ENCODE data around the gene GTSE1.
A peak's percentile ranks its signal among the peaks of the same experiment; 100 is the strongest.
"Not testable (repeated sequence)": the region's sequence is repeated elsewhere in the genome, so short reads cannot be mapped to it uniquely, and the experiment has no call there.

The GTSE1 gene

DNA sequence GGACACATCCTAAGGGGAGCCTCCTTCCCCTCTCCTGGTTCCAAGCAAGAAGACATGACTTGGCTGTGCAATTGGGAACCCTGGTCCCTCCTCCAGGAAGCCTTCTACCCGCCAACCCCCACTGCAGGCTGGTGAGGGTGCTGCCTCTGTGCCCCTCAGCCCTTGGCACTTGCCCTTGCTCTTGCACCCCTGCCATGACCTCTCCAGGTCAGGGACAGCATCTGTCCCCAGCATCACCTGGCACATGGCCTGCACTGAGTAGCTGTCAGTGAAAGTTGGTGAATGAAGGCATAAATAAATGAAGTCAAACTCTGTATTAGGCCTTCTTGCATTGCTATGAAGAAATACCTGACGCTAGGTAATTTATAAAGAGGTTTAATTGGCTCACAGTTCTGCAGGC lies 1.9 kb upstream of the GTSE1 start:
- peak overlapping the region; percentile 94 for H3K27ac Mint-ChIP-seq
- H3K36me3 Mint-ChIP-seq (ENCODE audit: low read depth), result peaks cover 37% of the 10 kb centered on the region
- DNase-seq (ENCODE audit: low spot score), result no peak
- H3K4me3 Mint-ChIP-seq, result peak overlapping the region; percentile 94
- H3K9me3 Mint-ChIP-seq, result peaks cover 5% of the 10 kb centered on the region
- H3K27me3 Mint-ChIP-seq (ENCODE audit: low read depth), result no peaks in the 10 kb centered on the region
- H3K4me1 Mint-ChIP-seq (ENCODE audit: low read depth), result peaks cover 30% of the 10 kb centered on the region

DNA sequence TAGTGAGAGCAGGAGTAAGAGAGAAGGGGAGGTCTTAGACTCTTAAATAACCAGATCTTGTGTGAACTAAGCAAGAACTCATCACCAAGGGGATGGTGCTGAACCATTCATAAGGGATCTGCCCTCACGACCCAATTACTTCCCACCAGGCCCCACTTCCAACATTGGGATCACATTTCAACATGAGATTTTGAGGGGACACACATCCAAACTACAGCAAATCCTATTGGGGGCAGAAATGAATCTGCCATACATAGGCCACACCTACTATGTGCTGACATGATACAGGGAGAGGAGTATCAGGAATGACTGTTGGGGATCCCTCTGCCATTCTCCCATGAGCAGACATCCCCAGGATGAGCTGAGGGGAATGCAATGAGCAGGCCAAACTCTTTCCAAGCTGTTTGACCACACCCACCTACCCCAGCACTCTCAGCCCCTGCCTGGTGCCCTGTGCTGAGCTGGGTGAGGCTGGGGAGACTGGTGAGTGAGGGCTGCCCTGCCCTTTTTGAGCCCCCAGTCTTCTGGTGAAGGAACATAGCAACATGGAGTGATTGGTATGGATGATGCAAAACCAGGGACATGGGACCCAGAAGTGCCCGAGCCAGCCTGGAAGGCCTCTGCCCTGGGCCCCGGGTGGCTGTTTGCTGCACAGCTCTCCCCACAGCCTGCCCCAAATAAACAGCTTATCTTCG lies 1.2 kb upstream of the GTSE1 start:
- Mint-ChIP-seq H3K27me3 (ENCODE audit: low read depth) (no peaks in the 10 kb centered on the region), H3K9me3 (peaks cover 5% of the 10 kb centered on the region), H3K4me3 (peak overlapping the region; percentile 94), H3K36me3 (ENCODE audit: low read depth) (peaks cover 39% of the 10 kb centered on the region), H3K4me1 (ENCODE audit: low read depth) (peaks cover 31% of the 10 kb centered on the region), H3K27ac (peak overlapping the region; percentile 94)
- no peak for DNase-seq (ENCODE audit: low spot score)

DNA sequence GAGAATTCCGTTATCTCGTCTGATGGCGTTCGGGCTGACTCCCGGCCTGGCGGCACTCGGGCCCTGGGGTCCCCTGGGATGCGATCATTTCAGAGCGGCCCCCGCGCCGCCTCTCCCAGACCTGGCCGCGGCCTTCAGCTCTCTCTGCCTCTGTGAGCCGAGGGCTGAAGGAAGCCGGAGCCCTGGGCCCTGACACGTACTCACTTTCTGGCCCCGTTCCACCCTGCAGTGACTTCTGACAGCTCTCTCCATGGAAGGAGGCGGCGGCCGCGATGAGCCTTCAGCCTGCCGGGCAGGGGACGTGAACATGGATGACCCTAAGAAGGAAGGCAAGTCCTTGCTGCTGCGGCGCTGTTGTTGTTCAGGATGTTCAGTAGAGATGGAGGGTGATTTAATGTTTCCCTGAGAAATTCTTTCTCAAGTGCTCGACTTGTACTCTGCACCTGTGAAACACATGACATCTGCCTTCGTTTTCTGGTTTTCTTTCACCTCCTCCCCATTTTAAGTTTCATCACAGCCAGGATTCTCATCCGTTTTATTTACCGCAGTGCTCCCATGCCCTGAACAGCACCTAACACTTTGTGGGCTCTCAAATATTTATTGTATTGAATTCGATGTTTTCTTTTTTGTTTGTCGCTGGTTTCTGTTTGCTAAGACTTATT lies 612 bp downstream of the GTSE1 start:
- Mint-ChIP-seq H3K27ac (peak overlapping the region; percentile 72), H3K36me3 (ENCODE audit: low read depth) (peaks cover 44% of the 10 kb centered on the region), H3K4me1 (ENCODE audit: low read depth) (peaks cover 38% of the 10 kb centered on the region), H3K4me3 (peak overlapping the region; percentile 88), H3K9me3 (peaks cover 3% of the 10 kb centered on the region), H3K27me3 (ENCODE audit: low read depth) (no peaks in the 10 kb centered on the region)
- peak; percentile 17 for DNase-seq (ENCODE audit: low spot score)

DNA sequence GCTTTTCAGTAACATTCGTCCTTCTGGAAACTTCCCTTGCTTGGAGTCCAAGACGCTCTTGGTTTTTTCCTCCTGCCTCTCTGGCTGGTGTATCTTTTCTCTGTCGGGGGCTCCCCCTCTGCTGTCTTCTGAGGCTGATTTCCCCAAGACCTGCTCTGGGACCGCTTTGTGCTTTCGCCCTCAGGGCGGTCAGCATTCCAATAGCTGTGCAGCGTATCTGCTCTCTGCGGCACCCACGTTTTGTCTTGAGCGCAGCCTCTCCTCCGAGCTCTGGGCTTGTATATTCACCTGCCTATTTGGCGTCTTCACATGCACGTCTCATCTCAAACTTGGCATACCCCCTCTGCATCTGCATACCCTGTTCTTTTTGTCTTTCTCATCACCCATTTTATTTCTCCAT lies 2.4 kb downstream of the GTSE1 start:
- Mint-ChIP-seq H3K4me1 (ENCODE audit: low read depth) (peaks cover 47% of the 10 kb centered on the region), H3K4me3 (peak overlapping the region; percentile 88)

DNA sequence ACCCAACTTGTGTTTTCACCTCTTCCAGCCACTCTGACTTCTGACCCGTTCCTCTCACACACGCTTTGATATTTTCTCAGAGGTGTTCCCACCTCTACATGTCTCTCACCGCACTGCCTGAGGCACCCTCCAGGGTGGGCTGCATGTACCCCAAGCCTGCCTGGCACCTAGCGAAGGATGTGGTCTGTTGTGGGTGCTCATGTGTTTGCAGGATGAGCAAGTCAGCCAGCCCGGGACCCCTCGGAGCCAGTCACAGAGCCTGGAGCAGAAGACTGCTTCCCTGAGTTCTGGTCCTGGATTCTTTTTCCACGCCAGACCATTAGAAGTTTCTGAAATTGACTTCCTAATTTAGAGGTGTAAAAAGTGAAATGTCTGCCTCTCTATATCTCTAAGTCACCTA lies 3.8 kb downstream of the GTSE1 start:
- Mint-ChIP-seq H3K27me3 (ENCODE audit: low read depth) (no peaks in the 10 kb centered on the region), H3K9me3 (no peaks in the 10 kb centered on the region), H3K4me3 (peak overlapping the region; percentile 13), H3K4me1 (ENCODE audit: low read depth) (peaks cover 46% of the 10 kb centered on the region), H3K36me3 (ENCODE audit: low read depth) (peaks cover 56% of the 10 kb centered on the region), H3K27ac (no peak overlapping the region)
- DNase-seq (ENCODE audit: low spot score), result no peak

More for the DNA sequence above, 2.4 kb downstream of the GTSE1 start:
- H3K9me3 Mint-ChIP-seq, result no peaks in the 10 kb centered on the region
- no peaks in the 10 kb centered on the region for H3K27me3 Mint-ChIP-seq (ENCODE audit: low read depth)
- DNase-seq (ENCODE audit: low spot score), result no peak
- no peak overlapping the region for H3K27ac Mint-ChIP-seq
- peaks cover 46% of the 10 kb centered on the region for H3K36me3 Mint-ChIP-seq (ENCODE audit: low read depth)

DNA sequence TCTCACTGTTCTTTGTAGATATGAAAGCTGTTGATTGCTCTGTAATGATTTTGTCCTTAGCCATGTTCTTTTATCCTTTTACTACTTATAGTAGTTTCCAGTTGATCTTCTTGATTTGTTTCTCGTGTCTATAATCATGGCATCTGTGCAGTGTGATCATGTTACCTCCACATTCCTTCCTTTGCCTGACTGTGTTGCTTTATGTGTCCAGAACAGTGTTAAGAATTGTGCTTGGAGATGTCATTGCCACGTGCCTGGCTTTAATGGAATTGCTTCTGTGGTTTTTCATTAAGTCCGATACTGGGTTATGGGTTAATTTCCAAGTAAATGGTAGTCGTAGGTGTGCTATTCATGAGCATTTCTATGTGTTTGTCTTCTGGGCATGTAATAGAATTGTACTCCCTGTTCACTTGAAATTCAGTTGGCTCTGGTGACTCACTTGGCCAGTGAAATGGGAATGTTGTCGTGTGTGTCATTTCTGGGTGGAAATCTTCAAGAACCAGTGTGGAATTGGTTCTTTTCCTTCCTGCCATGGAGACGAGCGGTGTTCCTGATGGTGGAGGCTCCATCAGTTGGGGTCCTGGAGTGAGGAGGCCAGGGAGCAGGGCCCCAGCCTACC lies 6.8 kb downstream of the GTSE1 start:
- no peak for DNase-seq (ENCODE audit: low spot score)
- Mint-ChIP-seq H3K4me3 (peak overlapping the region; percentile 0), H3K4me1 (ENCODE audit: low read depth) (peaks cover 37% of the 10 kb centered on the region), H3K27me3 (ENCODE audit: low read depth) (no peaks in the 10 kb centered on the region), H3K27ac (peak overlapping the region; percentile 40), H3K36me3 (ENCODE audit: low read depth) (peaks cover 63% of the 10 kb centered on the region), H3K9me3 (no peaks in the 10 kb centered on the region)

DNA sequence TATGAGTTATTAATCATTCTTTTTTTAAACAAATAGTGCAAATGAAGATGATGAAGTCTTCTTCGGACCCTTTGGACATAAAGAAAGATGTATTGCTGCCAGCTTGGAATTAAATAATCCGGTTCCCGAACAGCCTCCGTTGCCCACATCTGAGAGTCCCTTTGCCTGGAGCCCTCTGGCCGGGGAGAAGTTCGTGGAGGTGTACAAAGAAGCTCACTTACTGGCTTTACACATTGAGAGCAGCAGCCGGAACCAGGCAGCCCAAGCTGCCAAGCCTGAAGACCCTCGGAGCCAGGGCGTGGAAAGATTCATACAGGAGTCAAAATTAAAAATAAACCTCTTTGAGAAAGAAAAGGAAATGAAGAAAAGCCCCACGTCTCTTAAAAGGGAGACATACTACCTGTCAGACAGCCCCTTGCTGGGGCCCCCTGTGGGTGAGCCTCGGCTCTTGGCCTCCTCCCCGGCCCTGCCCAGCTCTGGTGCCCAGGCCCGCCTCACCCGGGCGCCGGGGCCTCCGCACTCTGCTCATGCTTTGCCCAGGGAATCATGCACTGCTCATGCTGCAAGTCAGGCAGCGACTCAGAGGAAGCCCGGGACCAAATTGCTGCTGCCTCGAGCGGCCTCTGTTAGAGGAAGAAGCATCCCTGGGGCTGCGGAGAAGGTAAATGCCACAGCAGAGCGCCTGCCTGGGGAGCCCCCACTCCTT lies 11.8 kb downstream of the GTSE1 start:
- peaks cover 58% of the 10 kb centered on the region for H3K36me3 Mint-ChIP-seq (ENCODE audit: low read depth)
- H3K27ac Mint-ChIP-seq, result peak overlapping the region; percentile 13
- no peak for DNase-seq (ENCODE audit: low spot score)
- no peak overlapping the region for H3K4me3 Mint-ChIP-seq
- H3K27me3 Mint-ChIP-seq (ENCODE audit: low read depth), result no peaks in the 10 kb centered on the region
- no peaks in the 10 kb centered on the region for H3K9me3 Mint-ChIP-seq
- H3K4me1 Mint-ChIP-seq (ENCODE audit: low read depth), result peaks cover 16% of the 10 kb centered on the region

DNA sequence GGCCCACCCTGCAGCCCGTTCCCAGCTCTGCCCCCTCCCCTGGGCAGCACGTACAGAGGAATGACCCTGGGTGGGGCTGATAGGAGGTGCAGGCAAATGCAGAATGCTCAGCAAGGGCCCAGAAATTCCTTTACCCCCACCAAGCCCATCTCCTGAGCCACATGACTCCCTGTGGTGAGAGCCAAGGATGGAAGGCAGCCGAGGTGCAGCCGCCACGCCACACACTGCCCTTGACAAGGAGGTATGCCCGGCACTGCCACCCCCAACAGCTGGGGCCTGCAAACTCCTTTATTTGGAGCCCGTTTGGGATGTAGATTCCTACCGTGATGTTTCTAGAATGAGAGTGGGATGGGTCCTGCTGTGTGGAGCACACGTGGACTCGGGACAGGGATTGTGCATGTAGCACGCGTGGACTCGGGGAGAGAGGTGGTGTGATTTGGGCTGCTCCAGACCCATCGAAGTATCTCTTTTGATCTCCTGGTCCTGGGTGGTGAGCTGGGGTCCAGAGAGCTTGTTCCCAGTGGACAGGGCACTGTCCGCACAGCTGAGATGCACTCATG lies 12.9 kb downstream of the GTSE1 start:
- Mint-ChIP-seq H3K27ac (no peak overlapping the region), H3K9me3 (no peaks in the 10 kb centered on the region), H3K4me1 (ENCODE audit: low read depth) (peaks cover 8% of the 10 kb centered on the region), H3K36me3 (ENCODE audit: low read depth) (peaks cover 51% of the 10 kb centered on the region), H3K27me3 (ENCODE audit: low read depth) (no peaks in the 10 kb centered on the region), H3K4me3 (no peak overlapping the region)
- DNase-seq (ENCODE audit: low spot score), result no peak

DNA sequence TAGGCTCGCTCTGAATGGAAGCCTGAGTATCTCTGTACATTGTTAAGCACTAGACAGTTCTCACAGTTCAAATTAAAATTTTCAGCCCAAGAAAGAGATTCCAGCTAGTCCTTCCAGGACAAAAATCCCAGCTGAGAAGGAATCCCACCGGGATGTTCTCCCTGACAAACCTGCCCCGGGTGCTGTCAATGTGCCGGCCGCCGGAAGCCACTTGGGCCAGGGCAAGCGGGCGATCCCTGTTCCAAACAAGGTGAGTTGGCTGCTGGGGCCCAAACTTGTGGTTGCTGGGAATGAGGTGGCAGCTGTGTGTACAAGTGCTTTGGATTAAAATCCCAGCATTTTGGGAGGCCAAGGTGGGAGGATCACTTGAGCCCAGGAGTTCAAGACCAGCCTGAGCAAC lies 15.4 kb downstream of the GTSE1 start:
- no peak overlapping the region for H3K4me3 Mint-ChIP-seq
- H3K36me3 Mint-ChIP-seq (ENCODE audit: low read depth), result peaks cover 53% of the 10 kb centered on the region
- no peaks in the 10 kb centered on the region for H3K27me3 Mint-ChIP-seq (ENCODE audit: low read depth)
- H3K4me1 Mint-ChIP-seq (ENCODE audit: low read depth), result peaks cover 4% of the 10 kb centered on the region
- no peak overlapping the region for H3K27ac Mint-ChIP-seq
- DNase-seq (ENCODE audit: low spot score), result no peak
- H3K9me3 Mint-ChIP-seq, result no peaks in the 10 kb centered on the region

DNA sequence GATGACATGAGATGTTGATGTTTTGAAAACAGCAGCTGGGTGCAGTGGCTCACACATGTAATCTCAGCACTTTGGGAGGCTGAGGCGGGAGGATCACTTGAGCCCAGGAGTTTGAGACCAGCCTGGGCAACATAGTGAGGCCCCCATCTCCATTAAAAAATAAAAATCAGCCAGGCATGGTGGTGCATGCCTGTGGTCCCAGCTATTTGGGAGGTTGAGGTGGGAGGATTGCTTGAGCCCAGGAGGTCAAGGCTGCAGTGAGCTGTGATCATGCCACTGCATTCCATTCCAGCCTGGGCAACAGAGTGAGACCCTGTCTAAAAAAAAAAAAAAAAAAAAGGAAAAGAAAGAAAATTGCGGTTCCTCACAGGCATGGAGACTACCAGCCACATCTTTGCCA lies 16.2 kb downstream of the GTSE1 start:
- not testable (repeated sequence) for DNase-seq (ENCODE audit: low spot score); H3K4me1 Mint-ChIP-seq (ENCODE audit: low read depth); H3K9me3 Mint-ChIP-seq; H3K27me3 Mint-ChIP-seq (ENCODE audit: low read depth); H3K27ac Mint-ChIP-seq; H3K4me3 Mint-ChIP-seq
- H3K36me3 Mint-ChIP-seq (ENCODE audit: low read depth), result peaks cover 56% of the 10 kb centered on the region

DNA sequence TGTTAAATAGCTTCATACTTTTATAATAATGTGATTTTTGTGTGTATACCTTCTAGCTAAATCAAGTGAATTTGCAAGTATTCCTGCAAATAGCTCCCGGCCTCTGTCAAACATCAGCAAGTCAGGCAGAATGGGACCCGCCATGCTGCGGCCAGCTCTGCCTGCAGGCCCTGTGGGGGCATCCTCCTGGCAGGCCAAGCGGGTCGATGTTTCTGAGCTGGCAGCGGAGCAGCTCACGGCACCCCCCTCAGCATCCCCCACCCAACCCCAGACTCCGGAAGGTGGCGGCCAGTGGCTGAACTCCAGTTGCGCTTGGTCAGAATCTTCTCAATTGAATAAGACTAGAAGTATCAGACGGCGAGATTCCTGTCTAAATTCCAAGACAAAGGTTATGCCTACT lies 19.3 kb downstream of the GTSE1 start:
- Mint-ChIP-seq H3K4me3 (no peak overlapping the region), H3K4me1 (ENCODE audit: low read depth) (peaks cover 1% of the 10 kb centered on the region), H3K9me3 (no peaks in the 10 kb centered on the region), H3K36me3 (ENCODE audit: low read depth) (peaks cover 54% of the 10 kb centered on the region), H3K27me3 (ENCODE audit: low read depth) (no peaks in the 10 kb centered on the region), H3K27ac (no peak overlapping the region)
- DNase-seq (ENCODE audit: low spot score), result no peak

DNA sequence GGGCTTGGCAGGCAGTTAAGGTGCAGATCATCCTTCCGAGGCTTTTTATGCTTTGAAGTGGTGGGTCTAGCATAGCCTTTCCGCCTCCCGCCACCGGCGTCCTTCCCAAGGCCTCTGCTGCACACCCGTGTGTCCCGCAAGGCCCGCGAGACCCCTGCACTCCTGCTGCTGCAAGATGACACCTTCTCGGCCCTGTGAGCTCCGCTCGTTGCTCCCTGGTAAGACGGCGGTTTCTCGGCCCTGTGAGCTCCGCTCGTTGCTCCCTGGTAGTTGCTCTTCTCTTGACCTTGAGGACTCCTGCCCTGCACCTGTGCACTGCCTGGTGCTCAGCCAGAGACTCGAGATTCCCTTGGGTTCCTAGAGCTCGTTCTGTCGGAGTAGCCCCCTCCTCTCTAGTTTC lies 21.0 kb downstream of the GTSE1 start:
- Mint-ChIP-seq H3K4me3 (no peak overlapping the region), H3K27ac (no peak overlapping the region), H3K36me3 (ENCODE audit: low read depth) (peaks cover 59% of the 10 kb centered on the region)

DNA sequence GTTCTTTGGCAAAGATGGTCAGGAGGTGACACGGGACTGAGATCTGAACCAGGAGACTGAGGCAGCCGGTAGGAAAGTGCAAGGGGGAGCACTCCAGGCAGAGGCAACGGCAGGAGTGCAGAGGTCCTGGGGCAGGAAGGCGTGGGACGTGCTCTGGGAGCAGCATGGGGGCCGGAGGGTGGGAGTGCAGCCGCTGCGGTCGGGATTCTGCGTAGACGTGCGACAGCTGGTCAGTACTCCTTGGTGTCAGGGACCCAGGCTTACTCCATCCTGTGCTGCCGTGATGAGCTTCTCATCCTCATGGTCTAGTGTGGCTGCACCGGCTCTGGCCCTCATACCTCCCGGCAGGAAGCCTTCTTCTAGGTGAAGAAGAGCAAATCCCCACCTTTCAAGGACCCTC lies 21.9 kb downstream of the GTSE1 start:
- Mint-ChIP-seq H3K27ac (peak overlapping the region; percentile 26), H3K27me3 (ENCODE audit: low read depth) (no peaks in the 10 kb centered on the region), H3K36me3 (ENCODE audit: low read depth) (peaks cover 68% of the 10 kb centered on the region), H3K4me1 (ENCODE audit: low read depth) (no peaks in the 10 kb centered on the region), H3K9me3 (no peaks in the 10 kb centered on the region), H3K4me3 (no peak overlapping the region)
- no peak for DNase-seq (ENCODE audit: low spot score)

More for the DNA sequence above, 21.0 kb downstream of the GTSE1 start:
- Mint-ChIP-seq H3K9me3 (no peaks in the 10 kb centered on the region), H3K27me3 (ENCODE audit: low read depth) (no peaks in the 10 kb centered on the region), H3K4me1 (ENCODE audit: low read depth) (no peaks in the 10 kb centered on the region)
- no peak for DNase-seq (ENCODE audit: low spot score)

DNA sequence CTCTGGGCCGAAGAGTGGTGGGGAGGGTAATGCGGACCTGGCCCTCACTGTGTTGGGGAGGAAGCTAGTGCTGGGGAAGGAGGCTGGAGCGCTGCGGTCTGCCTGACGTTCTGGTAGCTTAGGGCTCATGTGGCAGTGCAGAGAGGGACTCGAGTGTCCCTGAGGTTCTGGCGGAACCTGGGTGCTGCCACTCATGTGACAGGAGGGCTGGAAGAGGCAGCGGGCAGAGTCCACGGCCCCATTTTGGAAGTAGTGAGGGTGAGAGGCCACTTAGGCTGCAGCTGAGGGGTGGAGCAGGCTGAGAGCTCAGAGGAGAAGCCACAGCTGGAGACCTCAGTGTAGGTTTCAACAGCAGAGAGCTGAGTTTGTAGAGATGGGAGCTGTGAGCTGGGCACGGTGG lies 22.6 kb downstream of the GTSE1 start:
- Mint-ChIP-seq H3K4me3 (no peak overlapping the region), H3K36me3 (ENCODE audit: low read depth) (peaks cover 70% of the 10 kb centered on the region), H3K9me3 (no peaks in the 10 kb centered on the region), H3K27ac (no peak overlapping the region), H3K27me3 (ENCODE audit: low read depth) (no peaks in the 10 kb centered on the region), H3K4me1 (ENCODE audit: low read depth) (no peaks in the 10 kb centered on the region)
- no peak for DNase-seq (ENCODE audit: low spot score)

All from T-helper 2 cell treated with Interferon-gamma antibody and Interleukin-4, amounts not matched to agents 5 μg/mL and 100 μg/mL, for 36 hours (primary cell).